GM20000 (cell line): ENCODE results near the gene COLQ.

Experiments used
- DNase-seq: peaks from one replicate; pipeline ENCODE4 v3.0.0; 2012; ENCODE audit warnings: low spot score
- CTCF ChIP-seq: IDR thresholded peaks from 2 replicates; pipeline ENCODE4 v1.5.1; 2012; ENCODE audit warnings: mild to moderate bottlenecking, control low read depth; ENCODE audit errors: extremely low read depth, missing control alignments

COLQ gene

DNA sequence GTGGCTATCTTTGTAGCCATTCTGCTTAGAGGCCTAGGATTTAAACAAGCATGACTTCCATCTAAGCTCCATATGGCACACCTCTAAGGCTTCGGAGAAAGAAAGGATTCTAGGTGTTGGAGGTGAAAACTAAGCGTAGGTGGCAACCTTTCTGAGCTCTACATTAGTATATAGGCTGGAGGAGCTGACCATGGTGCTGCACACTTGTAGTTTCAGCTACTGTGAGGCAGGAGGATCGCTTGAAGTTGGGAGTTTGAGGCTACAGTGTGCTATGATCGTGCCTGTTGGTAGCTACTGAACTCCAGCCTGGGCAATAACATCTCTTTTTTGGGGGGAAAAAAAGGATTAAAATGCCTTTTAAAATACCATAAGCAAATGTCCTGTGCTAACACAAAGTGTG is 86.8 kb downstream of the COLQ start:
- no peak for TF ChIP-seq CTCF

GRCh38 chr3:15433531-15433930 is 88.0 kb downstream of the COLQ start:
- DNase-seq = no peak
- TF ChIP-seq CTCF = no peak

More for the DNA sequence above, 86.8 kb downstream of the COLQ start:
- DNase-seq = no peak

GRCh38 chr3:15431256-15431837 is 90.2 kb downstream of the COLQ start:
- TF ChIP-seq CTCF = no peak
- DNase-seq = no peak

DNA sequence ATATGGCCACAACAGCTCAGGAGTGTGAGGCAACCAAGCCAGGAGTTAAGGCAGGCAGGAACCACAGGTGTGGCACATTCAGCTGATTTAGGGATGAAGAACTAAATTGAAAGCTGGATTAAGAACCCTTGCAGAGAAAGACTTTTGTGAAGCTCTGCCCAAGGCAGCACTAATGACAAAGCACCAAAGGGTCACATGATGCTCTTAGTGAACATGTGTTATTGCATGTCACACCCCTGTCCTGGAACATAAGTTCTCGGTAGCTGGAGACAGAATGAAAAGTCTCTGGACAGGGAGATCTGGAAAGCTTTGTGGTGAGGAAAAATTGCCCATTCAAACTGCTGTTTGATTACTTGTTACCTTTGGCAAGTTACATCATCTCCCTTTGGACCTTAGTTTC is 90.9 kb downstream of the COLQ start:
- TF ChIP-seq CTCF = no peak

GRCh38 chr3:15429080-15429479 is 92.4 kb downstream of the COLQ start:
- no peak for TF ChIP-seq CTCF
- no peak for DNase-seq

More for the DNA sequence above, 90.9 kb downstream of the COLQ start:
- no peak for DNase-seq

- no peak for DNase-seq
- TF ChIP-seq CTCF = no peak
Measured at GRCh38 chr3:15428539-15428938, 93.0 kb downstream of the COLQ start.

DNA sequence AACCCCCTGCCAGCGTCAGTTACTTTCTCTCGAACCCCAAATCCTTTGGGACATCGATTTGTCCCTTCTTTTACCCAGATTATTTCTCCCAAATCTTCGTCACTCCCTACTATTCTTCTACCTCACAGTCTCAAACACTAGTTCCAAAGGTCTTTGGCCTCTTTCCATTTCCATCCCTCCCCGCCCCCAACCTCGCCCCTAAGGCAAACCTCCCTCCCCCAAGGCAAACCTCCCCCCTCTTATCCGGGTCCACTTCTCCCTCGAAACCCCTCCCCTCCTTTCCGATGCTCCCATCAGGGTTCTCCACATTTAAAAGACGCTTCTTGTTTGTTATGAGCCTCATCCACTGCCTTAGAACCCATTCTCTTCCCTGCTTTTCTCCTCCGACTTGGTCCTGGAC is 93.5 kb downstream of the COLQ start:
- no peak for TF ChIP-seq CTCF

More for the DNA sequence above, 93.5 kb downstream of the COLQ start:
- DNase-seq = no peak
